HG03095 (cell line): ENCODE data around the gene SOX12.

Experiments
- ATAC-seq: cut with Tn5 transposase; IDR thresholded peaks from one replicate; pipeline ENCODE4 v1.9.1; 2021; ENCODE audit warnings: moderate library complexity; ENCODE audit not compliant: unreplicated experiment

Gene SOX12

DNA sequence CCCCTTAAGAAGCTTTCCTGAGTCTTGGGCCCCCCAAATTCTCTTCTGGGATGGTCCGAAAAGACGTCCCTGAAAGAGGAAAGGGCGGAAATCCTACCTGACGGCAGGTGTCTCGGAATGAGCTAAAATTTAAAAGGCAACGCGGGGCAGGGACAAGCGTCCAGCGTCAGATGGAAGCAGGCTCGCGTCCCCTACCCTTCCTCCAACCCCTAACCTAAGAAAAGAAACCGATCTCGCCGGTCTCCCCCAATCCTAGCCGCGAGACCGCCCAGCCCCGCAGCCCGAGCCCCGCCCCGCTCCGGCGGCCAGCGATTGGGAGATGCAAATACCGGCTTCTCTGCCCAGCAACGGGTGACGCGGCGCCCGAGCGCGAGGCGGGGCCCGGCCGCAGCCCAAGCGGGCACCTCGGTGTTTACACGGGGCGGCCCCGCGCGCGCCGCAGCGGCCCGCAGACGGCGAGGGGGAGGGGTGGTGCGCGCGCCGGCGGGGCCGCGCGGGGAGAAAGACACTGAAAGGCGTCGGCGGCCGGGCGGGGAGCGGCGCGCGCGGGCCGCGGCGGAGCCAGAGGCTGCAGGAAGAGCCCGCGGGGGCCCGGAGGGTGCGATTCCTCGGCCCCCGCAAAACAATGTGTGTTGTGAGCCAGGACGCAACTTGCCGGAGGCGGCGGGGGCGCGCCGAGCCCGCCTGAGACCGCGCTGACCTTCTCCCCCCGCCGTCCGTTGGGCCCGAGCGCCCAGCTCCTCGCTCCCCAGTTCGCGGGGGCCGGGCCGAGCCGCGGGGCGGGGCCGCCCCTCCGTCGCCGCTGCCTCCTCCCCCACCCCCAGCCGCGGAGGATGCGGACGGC lies at the start of gene SOX12:
Gene SOX12 (plus strand): TSS at position 508 of the 844 bp plus-strand sequence. CDS start 373 bp downstream, outside the sequence.
- peak; percentile 66 for ATAC-seq

DNA sequence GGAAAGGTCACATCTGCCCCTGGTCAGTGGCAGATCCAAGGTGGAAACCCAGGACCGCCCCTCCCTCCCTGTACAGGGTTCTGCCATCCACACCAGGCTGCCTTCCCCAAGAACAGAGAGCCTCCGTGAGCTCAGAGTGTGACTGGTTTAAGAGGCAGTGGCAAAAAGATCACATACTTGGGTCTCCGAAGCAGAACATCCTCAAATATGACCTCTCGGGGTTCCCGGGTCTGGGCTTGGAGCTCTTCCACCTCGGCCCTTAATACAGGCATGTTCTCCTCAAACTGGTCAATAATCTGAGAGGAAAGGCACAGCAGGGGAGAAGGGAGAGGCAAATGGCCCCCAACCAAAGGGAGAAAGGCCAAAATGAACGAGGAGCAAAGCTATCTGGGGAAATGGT lies 49.6 kb upstream of the SOX12 start:
- ATAC-seq: no peak

DNA sequence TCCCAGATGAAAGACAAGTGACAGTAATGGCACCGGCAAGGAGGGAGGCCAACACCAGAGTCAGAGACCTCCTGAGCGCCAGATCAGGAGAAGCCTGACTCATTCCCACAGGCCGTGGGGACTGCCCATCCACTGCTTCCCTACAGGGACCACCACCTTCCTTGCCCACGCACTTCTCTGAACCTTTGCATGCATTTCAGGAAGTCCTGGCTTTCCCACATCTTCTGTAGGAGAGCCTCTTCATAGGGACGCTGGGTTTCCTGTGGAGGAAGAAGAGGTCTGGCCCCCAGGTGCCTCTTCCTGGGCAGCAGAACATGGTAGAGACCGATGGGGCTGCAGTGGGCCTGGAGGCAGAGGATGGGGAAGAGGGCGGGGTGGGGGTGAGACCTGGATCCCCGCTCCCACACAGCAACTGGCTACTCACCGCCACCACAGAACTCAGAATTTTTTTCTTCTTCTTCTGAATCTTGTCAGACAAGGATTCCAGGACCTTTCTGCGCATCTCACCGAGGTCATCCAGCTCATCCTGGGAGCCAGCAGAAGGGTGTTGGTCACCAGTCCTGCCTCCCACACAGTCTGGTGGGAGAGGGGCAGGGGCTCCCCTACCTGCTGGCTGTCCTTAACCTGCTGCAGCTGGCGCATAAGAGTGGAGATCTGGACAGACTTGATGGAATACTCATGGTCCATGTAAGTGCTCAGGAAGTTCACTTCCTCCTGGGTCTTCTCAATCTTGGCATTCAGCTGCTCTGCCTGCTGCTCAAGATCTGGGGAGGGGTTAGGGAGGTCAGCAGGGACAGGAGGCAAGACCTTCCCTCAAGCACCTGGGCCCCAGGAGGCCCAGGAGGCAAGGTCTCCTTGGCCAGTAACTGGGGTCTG lies 48.5 kb upstream of the SOX12 start:
- ATAC-seq: no peak

DNA sequence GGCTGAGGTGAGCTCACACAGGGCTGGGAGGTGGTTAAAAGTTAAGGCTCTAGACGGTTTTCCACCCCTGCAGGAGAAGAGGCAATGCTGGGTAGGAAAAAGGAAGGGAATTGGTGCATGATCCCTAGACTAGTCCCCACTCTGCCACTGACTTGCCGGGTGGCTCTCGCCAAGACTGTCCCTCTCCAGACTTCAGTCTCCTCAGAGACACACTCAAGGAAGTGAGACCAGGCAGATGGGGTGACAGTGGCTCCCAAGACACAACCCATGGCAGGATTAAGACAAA lies 47.9 kb upstream of the SOX12 start:
- ATAC-seq: no peak

DNA sequence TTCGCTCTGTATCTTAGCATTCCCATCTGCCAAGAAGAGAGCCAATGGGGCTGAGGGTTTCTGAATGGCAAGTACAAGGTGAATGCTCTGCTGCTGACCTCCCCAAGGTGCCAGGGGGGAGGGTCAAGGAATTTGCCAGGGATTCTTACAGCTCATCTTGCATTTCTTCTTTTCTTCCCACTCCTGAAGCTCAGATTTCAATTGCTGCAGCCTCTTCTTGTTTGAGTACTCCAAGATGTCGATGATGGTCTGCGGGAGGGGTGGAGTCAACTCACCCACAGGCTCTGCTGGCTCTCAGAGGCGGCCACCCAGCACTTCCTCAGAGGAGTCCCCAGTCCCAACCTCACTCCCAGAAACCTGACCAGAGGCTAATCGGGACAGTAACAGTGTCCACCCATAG lies 47.2 kb upstream of the SOX12 start:
- ATAC-seq: no peak

DNA sequence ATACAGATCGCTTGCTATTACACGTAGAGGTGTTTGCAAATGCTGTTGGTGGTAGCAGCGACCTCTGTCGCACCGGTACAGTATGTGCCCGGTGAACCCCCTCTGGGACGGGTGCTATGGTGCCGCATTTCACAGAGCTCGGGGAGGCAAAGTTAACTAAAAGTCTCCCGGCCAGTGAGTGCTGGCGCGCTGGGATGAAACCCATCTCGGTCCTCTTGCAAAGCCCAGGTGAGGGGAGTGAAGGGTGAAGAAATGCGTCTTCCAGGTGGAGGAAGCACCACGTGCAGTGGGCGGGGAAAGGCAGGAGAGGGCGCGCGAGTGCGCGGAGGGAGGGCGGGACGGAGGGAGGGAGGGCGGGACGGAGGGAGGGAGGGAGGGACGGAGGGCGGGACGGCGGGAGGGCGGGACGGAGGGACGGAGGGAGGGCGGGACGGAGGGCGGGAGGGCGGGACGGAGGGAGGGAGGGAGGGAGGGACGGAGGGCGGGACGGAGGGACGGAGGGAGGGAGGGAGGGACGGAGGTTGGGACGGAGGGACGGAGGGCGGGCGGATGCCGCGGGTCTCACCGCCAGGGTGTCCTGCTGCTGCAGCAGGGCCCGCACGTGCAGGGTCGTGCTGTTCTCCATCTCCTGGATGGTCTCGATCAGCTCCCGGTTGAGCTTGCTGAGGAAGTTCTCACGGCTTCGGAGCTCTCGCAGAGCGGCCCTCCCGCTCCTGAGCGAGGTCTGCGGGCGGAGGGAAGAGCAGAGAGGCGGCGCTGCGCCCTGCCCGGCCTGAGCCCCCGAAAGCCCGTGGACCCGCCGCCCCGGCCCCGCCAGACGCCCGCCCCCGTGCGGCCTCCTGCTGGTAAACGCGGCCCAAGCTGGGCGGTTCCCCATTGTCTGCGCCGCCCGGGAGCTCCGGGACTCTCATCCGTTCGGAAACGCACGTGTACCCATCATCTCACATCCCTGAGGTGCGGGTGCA lies 46.5 kb upstream of the SOX12 start:
- ATAC-seq: no peak

DNA sequence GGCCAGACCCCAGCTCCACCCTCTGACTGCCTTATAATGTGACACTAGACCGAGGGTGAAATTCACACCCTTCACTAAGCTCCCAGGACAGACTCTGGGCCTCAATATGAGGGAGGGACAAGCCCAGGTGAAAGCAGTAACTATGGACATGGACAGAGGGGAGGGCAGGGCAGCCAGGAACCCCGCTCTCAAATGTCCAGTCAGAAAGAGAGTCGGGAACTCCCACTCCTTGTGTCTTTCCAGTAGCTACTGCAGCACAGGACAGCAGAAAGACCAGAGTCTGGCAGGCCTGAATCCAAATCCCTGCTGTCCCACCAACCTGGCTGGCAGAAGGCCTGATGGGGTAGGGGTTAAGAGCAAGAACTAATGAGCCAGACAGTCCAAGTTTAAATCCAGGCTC lies 41.2 kb upstream of the SOX12 start:
- ATAC-seq: no peak

DNA sequence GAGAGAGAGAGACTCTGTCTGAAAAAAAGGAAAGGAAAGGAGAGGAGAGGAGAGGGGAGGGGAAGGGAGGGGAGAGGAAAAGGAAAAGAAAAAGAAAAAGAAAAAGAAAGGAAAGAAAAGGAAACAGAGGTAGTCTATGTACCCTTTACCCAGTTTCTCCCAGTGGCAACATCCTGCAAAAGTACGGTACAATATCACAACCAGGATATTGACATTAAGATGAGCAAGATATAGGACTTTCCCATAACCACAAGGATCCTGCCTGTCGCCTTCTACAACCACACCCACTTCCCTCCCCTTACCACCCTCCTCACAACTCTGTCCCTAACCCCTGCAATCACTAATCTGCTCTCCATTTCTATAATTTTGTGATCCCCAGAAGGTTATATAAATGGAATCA lies 38.8 kb upstream of the SOX12 start:
- ATAC-seq: no peak

DNA sequence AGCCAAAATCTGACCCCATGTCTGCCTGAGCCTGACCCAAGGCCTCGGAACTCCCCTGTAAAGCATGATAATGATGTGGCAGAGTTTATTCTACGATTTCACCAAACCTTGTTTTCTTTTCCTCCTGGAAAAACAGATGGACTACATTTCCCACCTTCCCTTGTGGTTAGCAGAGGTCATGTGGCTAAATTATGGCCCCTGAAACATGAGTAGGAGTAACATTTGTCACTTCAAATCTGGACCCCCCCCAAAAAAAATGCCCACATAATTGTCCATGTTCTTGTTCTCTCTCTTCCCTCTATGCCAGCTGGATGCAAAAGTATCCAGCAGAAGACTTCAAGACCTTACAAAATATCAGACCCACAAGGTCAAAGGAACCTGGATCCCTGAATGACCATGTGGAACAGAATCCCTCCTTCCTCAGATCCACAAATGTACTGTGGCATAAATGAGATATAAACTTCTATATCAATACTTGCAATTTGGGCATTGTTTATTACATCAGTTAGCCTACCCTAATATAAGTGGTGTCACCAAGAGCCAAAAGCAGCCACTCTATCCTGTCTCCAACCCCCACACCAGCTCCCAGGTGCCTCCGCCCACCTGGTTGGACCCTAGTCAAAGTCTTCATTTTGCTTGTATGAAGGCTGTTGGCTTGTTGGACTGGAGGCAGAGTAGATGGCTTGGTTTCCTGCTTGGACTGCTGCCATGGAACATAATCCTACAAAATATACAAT lies 36.2 kb upstream of the SOX12 start:
- ATAC-seq: no peak

DNA sequence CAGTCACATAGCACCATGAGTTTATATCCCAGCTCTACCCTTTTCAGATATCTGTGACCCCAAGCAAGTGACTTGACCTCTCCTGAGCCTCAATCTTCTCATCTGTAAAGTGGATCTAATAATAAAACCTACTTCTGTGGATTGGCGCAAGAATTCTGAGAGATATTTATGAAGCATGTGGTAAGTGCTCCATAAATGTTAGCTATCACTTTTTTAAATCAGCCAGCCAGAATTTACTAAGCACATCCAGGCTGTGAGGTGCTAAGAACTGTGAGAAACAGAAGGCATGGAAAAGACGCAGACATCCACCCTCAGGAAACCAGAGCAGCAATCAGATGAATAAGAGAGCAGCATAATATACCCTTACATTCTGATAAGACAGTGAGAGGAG lies 35.7 kb upstream of the SOX12 start:
- ATAC-seq: no peak

DNA sequence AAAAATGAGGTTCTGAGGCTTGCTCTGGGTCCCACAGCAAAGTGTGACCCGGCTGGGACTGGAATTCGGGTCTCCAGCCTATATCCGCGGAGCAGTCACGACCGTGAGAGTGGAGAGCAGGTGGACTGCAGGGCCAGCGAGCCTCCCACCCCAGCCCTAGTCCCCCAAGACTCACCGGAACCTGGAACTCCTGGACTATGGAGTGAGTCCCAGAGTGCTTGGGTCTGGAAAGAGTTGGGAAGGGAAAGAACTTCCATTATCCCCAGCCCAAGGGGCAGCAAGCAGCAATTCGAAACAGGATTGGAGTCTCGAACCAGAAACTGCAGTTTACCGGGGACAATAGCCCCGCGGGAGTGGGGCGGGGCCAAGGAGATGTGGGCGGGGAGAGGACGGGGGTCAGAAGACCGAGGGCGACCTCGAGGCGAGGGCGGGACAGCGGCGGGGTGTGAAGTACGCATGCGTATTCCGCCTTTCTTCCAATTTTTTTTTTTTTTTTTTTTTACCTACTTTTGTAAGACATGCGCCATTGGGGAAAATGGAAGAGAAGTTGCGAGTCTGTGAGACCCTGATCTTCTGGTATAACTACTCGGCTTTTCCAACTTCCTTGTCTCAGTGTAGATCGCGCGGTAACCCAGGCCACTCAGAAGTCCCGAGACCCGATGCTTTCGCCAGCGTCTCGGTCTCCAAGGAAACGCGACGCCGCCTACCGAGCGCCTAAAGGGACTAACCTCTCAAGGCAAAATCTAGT lies 35.1 kb upstream of the SOX12 start, which contains the start of gene C20orf96:
Gene C20orf96 (minus strand): TSS at position 667 of the 748 bp plus-strand sequence. CDS start 140 bp downstream, at position 527.
- peak; percentile 86 for ATAC-seq

DNA sequence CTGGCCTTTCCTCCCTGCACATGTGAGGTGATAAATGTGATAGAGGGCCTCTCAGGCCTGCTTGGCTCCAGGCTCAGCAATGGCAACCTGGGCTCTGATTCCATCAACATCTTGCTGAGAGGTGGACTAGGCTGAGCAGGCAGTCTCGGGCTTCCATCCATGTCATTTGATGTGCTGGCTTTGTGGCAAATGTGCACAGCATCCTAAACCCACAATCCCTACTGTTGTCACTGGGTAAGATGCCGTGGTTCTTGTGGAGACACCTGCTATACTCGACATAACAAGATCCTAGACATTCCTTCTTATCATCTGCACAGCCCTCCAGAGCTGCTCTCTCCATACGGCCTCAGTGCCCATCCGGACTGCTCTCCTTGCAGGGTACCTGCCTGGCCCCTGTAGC lies 30.8 kb upstream of the SOX12 start:
- ATAC-seq: no peak

DNA sequence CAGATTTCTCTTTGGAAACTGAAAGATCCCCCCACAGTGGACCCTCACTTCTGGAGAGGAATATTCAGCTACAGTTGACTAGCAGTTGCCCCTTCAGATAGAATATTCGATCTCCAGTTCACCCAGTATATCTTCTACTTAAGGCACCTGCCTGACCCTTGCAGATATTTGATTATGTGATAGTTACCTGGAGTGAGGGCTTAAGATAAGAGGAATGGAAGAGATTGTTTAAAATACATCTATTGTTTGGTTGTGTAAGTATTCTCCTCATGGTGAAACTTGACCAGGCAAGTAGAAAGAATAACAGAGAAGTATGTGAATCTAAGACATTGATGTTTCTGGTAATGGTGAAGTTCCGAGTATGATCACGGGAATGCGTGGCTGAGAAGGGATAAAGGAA lies 29.5 kb upstream of the SOX12 start:
- ATAC-seq: no peak

DNA sequence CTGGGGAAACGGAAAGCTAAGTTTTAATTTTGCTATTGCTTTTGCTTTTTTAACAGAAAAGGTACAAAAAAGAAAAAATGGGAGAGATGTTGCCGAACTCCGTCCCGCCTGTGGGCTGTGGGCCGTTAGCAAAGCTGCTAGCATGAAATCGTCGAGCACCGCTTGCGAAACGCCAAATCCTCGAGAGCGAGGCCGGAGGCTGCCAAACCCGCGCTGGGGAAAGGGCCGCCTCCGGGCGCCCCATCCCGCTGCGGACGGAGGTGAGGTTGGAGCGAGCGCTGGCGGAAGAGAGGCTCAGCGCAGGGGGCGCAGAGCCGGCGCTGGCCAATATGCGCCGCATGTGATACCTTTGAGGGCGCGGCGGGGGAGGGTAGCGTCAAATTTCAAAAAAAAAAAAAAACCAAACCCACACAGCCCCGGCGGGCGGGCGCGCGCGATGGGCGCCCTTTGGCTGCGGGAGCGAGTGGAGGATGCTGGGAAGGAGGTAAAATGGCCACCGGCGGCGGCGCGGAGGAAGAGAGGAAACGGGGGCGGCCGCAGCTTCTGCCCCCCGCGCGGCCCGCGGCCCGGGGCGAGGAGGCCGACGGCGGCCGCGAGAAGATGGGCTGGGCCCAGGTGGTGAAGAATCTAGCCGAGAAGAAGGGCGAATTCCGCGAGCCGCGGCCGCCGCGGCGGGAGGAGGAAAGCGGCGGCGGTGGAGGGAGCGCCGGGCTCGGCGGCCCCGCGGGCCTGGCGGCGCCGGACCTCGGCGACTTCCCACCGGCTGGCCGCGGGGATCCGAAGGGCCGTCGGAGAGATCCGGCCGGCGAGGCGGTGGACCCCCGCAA lies 28.0 kb upstream of the SOX12 start, which contains the start of gene ZCCHC3:
Gene ZCCHC3 (plus strand): TSS at position 473 of the 827 bp plus-strand sequence. CDS start 17 bp downstream, at position 490.
- peak; percentile 78 for ATAC-seq

DNA sequence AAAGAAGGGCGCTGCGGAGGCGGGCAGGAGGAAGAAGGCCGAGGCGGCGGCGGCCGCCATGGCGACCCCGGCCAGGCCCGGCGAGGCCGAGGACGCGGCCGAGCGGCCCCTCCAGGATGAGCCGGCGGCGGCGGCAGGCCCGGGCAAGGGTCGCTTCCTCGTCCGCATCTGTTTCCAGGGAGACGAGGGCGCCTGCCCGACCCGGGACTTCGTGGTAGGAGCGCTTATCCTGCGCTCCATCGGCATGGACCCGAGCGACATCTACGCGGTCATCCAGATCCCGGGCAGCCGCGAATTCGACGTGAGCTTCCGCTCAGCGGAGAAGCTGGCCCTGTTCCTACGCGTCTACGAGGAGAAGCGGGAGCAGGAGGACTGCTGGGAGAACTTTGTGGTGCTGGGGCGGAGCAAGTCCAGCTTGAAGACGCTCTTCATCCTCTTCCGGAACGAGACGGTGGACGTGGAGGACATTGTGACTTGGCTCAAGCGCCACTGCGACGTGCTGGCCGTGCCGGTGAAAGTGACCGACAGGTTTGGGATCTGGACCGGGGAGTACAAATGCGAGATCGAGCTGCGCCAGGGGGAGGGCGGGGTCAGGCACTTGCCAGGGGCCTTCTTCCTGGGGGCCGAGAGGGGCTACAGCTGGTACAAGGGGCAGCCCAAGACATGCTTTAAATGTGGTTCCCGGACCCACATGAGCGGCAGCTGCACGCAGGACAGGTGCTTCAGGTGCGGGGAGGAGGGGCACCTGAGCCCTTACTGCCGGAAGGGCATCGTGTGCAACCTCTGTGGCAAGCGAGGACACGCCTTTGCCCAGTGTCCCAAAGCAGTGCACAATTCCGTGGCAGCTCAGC lies 27.2 kb upstream of the SOX12 start:
- ATAC-seq: peak; percentile 22

DNA sequence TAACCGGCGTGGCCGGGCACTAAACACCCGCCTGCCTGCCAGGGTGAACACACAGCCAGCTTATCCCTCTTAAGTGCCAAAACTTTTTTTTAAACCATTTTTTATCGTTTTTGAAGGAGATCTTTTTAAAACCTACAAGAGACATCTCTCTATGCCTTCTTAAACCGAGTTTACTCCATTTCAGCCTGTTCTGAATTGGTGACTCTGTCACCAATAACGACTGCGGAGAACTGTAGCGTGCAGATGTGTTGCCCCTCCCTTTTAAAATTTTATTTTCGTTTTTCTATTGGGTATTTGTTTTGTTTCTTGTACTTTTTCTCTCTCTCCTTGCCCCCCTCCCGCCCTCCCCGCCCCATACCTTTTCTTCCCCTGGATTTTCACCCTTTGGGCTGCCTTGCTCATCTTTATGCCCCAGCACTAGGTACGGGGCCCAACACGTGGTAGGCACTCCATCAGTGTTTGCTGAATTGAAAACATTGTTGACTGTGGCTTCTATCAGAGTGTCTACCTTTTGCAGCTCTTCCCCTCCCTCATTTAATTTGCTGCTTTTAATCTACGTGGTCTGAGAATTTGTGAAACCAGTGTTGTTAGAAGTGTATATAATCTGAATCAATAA lies 26.5 kb upstream of the SOX12 start:
- no peak for ATAC-seq

DNA sequence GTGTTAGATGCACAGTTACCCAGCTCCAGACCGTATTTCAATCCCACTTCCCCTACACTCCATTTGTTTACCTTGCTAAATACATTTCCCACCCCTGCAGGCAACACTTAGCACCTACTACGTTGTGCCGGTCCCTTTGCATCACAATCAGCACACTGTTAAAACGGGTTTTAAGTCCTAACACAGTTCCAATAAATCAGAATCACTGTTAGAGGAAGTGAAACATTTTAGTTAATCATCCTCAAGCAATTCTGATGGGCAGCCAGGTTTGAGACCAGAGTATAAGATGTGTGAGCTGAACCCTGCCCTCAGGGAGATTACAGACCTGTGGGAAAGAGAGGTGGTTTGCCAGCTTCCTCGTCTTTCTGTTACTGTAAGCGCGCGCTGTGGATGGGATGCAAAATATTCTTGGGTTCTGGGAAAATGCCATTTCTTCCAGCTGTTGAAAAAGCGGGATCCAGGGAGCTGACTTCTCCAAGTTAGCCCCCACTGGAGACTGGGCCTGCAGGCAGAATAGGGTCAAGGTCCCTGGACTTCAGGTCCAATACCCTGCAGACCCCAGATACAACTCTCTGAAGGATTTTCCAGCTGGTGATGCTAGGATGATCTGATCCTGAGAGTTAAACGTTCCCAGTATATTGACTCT lies 24.9 kb upstream of the SOX12 start:
- ATAC-seq: no peak
